GM12878 (cell line): Measurements from ENCODE around the gene SLC3A2. TPM values are rescaled to one million over a fixed set of nuclear protein-coding genes. Genes with fewer than 3 reads are reported as not detected.

Experiments
- BCL3 ChIP-seq: IDR thresholded peaks from 2 replicates; pipeline ENCODE4 v1.6.1; 2011; ENCODE audit warnings: borderline replicate concordance, low read depth, mild to moderate bottlenecking, moderate library complexity, low read length; ENCODE audit not compliant: insufficient read depth, poor library complexity, severe bottlenecking
- BHLHE40 ChIP-seq, 2 experiments: fragments of 450-650 bp in 1 of 2; IDR thresholded peaks; 2 replicates each; pipeline ENCODE4 v1.6.1; 2011 to 2017; ENCODE audit warnings: low read depth in 2 of 2, borderline replicate concordance in 1 of 2, improper control_type of control experiment in 1 of 2, low read length in 1 of 2, mild to moderate bottlenecking in 1 of 2
- CBX5 ChIP-seq: sonication (generic); IDR thresholded peaks from 2 replicates; pipeline ENCODE4 v1.6.1; 2016; ENCODE audit warnings: low read depth, moderate library complexity, mild to moderate bottlenecking, inconsistent platforms
- GABPA ChIP-seq: IDR thresholded peaks from 2 replicates; pipeline ENCODE4 v1.6.1; 2014; ENCODE audit warnings: antibody characterized with exemption, low read depth, mild to moderate bottlenecking, inconsistent platforms
- HDGF ChIP-seq: fragments of 450-650 bp; IDR thresholded peaks from 2 replicates; pipeline ENCODE4 v1.6.1; 2016; ENCODE audit warnings: antibody characterized with exemption
- IRF3 ChIP-seq: fragments of 450-650 bp; IDR thresholded peaks from 2 replicates; pipeline ENCODE4 v1.6.1; 2014; ENCODE audit warnings: mild to moderate bottlenecking
- JUND ChIP-seq: IDR thresholded peaks from 2 replicates; pipeline ENCODE4 v1.6.1; 2012; ENCODE audit warnings: low read depth, mild to moderate bottlenecking, low read length, improper control_type of control experiment, moderate library complexity
- POLR2AphosphoS2 ChIP-seq: IDR thresholded peaks from 2 replicates; pipeline ENCODE4 v1.6.1; 2011; ENCODE audit warnings: low read depth, mild to moderate bottlenecking, low read length, improper control_type of control experiment, moderate library complexity
- SMAD5 ChIP-seq: IDR thresholded peaks from 2 replicates; pipeline ENCODE4 v1.6.1; 2016; ENCODE audit warnings: antibody characterized with exemption, low read depth
- SP1 ChIP-seq: IDR thresholded peaks from one replicate; pipeline ENCODE4 v1.6.1; 2011; ENCODE audit warnings: low read depth, low read length
- YBX1 ChIP-seq: fragments of 450-650 bp; IDR thresholded peaks from 2 replicates; pipeline ENCODE4 v1.6.1; 2016; ENCODE audit warnings: antibody characterized with exemption
- ZNF622 ChIP-seq: fragments of 450-650 bp; IDR thresholded peaks from 2 replicates; pipeline ENCODE4 v1.6.1; 2017; ENCODE audit warnings: mild to moderate bottlenecking, inconsistent platforms
- polyA plus RNA-seq, 11 experiments: library from polyadenylated mRNA; depleted of rRNA in 4 of 11; unstranded in 6 of 11; stranded (reverse) in 5 of 11; fragments of >200 nt; fragmentation: Nextera tagmentation in 4 of 11; fragmentation: Illumina TruSeq in 1 of 11; extraction: Ambion mirVana in 4 of 11; extraction: Trizol in 1 of 11; gene quantifications; 1 replicate in 1 of 11; 2 replicates in 10 of 11; pipeline versions ENCODE4 v1.2.1 to v1.2.3, GENCODE V29; 2011 to 2016; ENCODE audit warnings: inconsistent platforms in 2 of 11, missing spikeins in 2 of 11, low read depth in 1 of 11
- total RNA-seq, 4 experiments: library from RNA; depleted of rRNA in 3 of 4; stranded (reverse); fragments of >200 nt in 3 of 4; fragmentation: Illumina TruSeq in 1 of 4; extraction: Trizol in 1 of 4; gene quantifications; 2 replicates each; pipeline versions ENCODE4 v1.2.1 to v1.2.3, GENCODE V29; 2013 to 2021
- TF ChIP-seq, protein P1 (sequence below): fragments of 450-650 bp; IDR thresholded peaks from 2 replicates; pipeline ENCODE4 v1.6.1; 2017; ENCODE audit warnings: mild to moderate bottlenecking, moderate library complexity
- TF ChIP-seq, protein P2 (sequence below), 3 experiments: IDR thresholded peaks in 2 of 3; conservative IDR thresholded peaks in 1 of 3; 2 replicates each; pipeline ENCODE4 v1.5.1; 2011; ENCODE audit warnings: low read depth in 3 of 3, low read length in 3 of 3, mild to moderate bottlenecking in 3 of 3, control low read depth in 2 of 3, moderate library complexity in 2 of 3, inconsistent platforms in 1 of 3, mixed read lengths in 1 of 3; ENCODE audit not compliant: control insufficient read depth in 2 of 3, insufficient read depth in 1 of 3; ENCODE audit errors: extremely low read depth in 1 of 3
- TF ChIP-seq, protein P3 (sequence below): fragments of 450-650 bp; IDR thresholded peaks from 2 replicates; pipeline ENCODE4 v1.6.1; 2017; ENCODE audit warnings: mild to moderate bottlenecking, low read depth, inconsistent platforms; ENCODE audit not compliant: poor library complexity, severe bottlenecking

SLC3A2 gene
- total and polyA plus RNA-seq, 10 of the 15 experiments (the other 5 are each of a cell fraction or from before 2014, with no cell fraction given), result 6.9 to 158 (median 106) TPM

GRCh38 chr11:62880231-62880802 is 379 bp upstream of the SLC3A2 start (continued):
- TF ChIP-seq JUND (no peak), IRF3 (no peak), HDGF (peak; percentile 71), YBX1 (no peak), POLR2AphosphoS2 (no peak), ZNF622 (no peak), GABPA (no peak), SMAD5 (peak; percentile 1; the same call in 1 of the 2 replicates), BHLHE40 (IDR thresholded peaks at IDR 0.05; ENCODE audit: borderline replicate concordance in 1 of 2, low read depth in 2 of 2, low read length in 1 of 2) (no peak), CBX5 (no peak), BCL3 (no peak), SP1 (no peak)
- TF ChIP-seq, protein P1, sequence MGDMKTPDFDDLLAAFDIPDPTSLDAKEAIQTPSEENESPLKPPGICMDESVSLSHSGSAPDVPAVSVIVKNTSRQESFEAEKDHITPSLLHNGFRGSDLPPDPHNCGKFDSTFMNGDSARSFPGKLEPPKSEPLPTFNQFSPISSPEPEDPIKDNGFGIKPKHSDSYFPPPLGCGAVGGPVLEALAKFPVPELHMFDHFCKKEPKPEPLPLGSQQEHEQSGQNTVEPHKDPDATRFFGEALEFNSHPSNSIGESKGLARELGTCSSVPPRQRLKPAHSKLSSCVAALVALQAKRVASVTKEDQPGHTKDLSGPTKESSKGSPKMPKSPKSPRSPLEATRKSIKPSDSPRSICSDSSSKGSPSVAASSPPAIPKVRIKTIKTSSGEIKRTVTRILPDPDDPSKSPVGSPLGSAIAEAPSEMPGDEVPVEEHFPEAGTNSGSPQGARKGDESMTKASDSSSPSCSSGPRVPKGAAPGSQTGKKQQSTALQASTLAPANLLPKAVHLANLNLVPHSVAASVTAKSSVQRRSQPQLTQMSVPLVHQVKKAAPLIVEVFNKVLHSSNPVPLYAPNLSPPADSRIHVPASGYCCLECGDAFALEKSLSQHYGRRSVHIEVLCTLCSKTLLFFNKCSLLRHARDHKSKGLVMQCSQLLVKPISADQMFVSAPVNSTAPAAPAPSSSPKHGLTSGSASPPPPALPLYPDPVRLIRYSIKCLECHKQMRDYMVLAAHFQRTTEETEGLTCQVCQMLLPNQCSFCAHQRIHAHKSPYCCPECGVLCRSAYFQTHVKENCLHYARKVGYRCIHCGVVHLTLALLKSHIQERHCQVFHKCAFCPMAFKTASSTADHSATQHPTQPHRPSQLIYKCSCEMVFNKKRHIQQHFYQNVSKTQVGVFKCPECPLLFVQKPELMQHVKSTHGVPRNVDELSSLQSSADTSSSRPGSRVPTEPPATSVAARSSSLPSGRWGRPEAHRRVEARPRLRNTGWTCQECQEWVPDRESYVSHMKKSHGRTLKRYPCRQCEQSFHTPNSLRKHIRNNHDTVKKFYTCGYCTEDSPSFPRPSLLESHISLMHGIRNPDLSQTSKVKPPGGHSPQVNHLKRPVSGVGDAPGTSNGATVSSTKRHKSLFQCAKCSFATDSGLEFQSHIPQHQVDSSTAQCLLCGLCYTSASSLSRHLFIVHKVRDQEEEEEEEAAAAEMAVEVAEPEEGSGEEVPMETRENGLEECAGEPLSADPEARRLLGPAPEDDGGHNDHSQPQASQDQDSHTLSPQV, result no peak
- TF ChIP-seq, protein P2, sequence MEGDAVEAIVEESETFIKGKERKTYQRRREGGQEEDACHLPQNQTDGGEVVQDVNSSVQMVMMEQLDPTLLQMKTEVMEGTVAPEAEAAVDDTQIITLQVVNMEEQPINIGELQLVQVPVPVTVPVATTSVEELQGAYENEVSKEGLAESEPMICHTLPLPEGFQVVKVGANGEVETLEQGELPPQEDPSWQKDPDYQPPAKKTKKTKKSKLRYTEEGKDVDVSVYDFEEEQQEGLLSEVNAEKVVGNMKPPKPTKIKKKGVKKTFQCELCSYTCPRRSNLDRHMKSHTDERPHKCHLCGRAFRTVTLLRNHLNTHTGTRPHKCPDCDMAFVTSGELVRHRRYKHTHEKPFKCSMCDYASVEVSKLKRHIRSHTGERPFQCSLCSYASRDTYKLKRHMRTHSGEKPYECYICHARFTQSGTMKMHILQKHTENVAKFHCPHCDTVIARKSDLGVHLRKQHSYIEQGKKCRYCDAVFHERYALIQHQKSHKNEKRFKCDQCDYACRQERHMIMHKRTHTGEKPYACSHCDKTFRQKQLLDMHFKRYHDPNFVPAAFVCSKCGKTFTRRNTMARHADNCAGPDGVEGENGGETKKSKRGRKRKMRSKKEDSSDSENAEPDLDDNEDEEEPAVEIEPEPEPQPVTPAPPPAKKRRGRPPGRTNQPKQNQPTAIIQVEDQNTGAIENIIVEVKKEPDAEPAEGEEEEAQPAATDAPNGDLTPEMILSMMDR (IDR thresholded peaks at IDR 0.05 in 2 of 3, conservative IDR thresholded peaks at IDR 0.05 in 1 of 3; ENCODE audit: control insufficient read depth in 2 of 3, extremely low read depth in 1 of 3, insufficient read depth in 1 of 3, low read depth in 3 of 3, low read length in 3 of 3), result no peak
- TF ChIP-seq, protein P3, sequence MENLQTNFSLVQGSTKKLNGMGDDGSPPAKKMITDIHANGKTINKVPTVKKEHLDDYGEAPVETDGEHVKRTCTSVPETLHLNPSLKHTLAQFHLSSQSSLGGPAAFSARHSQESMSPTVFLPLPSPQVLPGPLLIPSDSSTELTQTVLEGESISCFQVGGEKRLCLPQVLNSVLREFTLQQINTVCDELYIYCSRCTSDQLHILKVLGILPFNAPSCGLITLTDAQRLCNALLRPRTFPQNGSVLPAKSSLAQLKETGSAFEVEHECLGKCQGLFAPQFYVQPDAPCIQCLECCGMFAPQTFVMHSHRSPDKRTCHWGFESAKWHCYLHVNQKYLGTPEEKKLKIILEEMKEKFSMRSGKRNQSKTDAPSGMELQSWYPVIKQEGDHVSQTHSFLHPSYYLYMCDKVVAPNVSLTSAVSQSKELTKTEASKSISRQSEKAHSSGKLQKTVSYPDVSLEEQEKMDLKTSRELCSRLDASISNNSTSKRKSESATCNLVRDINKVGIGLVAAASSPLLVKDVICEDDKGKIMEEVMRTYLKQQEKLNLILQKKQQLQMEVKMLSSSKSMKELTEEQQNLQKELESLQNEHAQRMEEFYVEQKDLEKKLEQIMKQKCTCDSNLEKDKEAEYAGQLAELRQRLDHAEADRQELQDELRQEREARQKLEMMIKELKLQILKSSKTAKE, result no peak
